Kidney capillary endothelial cell (primary cell): ENCODE results near the gene SLC16A7.

Source experiments
- DNase-seq: peaks from one replicate; pipeline ENCODE4 v3.0.0-alpha.2; 2018; ENCODE audit warnings: low spot score

The SLC16A7 gene

DNA sequence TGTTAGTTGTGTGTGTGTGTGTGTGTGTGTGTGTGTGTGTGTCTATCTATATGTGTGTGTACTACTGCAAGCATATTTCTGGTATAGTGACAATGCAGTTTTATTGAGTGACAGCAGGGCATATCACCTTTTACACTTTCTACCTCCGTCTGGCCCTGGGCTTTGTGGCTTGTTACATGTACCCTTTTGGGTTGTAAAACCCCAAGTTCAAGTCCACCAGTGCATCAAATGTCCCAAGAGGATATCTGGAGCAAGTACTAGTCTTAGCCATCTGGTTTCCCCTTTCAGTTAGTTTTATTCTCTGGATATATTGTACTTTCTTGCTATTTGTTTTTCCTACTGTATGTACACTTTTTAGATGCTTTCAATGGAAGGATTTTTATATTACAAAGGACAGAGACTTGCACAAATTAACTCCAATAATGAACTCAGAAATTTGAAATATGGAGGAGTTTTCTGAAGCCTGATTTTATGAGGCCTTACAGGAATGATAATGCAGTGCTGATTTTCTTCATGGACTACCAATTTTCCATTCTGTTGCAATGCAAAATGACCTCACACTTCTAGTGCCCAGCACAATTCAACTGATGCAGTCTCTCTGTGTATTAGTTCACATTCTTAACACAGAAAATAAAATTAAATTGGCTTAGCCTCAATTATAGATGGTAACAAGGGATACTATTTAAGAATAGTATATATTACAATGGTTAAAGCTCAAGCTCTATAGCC lies 29.1 kb downstream of the SLC16A7 start:
- DNase-seq: no peak

DNA sequence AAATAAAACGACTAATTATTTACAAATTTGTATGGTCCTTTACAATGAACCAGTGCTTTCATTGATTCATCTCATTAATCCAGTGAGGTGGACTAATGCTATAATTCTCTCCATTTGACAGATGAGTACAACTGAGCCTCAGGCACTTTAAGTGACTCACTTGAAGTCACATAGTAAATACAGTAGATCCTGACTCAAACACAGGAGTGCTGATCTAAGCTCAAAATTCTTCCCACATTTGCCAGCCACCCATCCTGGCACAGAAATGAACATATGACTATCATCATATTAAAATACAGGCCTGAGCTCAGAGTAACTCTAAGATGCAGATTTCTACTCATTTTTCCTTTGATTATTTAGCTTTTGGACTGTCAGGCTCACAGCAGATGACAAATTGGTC lies 30.6 kb downstream of the SLC16A7 start:
- DNase-seq: no peak

DNA sequence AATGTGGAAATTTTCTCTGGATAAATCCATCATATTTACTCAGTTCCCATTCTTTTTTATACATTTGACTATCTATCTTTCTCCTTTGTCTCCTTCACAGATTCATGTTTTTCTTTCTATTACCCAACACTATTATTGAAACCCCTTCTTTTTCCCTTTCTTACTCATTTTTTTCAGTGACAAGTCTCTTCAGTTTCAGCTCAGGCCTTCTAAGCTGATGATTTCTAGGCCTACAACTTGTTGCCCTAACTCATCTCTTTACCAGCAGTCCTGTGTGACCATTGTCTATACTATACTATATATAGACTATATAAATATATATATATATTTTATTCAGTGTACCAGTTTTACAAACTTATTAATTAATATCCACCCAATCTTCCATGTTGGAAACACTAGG lies 31.8 kb downstream of the SLC16A7 start:
- DNase-seq: no peak

GRCh38 chr12:59629890-59630289 lies 34.1 kb downstream of the SLC16A7 start:
- no peak for DNase-seq

- no peak for DNase-seq
These were observed 36.6 kb downstream of the SLC16A7 start for GRCh38 chr12:59632408-59632807.

DNA sequence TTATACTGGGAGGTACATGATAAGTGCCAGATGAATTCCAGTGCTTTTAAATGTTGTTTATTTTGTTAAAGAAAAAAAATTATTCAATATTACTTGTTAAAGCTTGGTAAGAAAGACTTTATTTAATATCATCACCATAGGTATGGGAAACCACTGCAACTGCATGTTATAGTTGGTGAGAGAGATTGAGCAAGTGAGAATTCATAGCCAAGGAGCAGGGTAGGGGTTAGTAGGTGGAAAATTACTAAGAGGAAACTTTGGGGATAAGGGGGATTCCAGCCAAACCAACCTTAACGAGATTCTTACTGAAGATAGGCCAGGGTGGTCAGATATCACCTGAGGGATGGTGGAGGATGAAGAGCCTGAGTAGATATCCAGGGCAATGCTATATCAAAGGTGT lies 38.4 kb downstream of the SLC16A7 start:
- DNase-seq: no peak

DNA sequence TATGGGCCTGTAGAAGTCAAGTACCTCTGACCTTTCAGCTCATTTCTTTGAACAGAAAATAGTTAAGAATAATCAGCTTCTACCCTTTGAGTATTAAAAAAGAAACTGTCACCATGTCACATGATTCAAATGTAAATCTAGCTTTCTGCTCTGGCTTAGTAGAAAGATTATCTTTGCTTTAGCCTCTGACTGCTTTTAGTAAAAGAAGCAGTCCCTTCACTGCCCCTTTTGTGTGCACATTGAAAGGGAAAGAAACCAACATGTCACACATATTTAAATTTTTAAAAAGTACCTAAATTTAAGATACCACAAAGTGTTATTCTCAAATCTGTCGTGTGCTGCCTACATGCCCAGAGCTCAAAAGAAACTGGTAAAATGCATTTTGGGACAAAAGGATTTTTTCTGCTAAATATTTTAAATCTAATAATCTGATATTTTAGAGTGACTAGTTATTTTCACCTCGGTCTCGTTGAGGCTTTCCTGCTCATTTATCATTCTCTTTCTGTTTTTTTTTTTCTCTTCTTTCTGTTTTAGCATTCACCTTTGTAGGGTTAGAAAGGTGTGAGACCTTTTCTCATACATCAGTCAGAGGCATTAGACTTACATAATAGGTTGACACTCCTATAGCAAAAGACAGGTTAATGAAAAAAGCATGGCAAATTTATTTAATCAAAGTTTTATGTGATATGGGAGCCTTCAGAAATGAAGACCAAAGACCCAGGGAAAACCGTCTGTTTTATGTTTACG lies 41.3 kb downstream of the SLC16A7 start:
- DNase-seq: no peak

DNA sequence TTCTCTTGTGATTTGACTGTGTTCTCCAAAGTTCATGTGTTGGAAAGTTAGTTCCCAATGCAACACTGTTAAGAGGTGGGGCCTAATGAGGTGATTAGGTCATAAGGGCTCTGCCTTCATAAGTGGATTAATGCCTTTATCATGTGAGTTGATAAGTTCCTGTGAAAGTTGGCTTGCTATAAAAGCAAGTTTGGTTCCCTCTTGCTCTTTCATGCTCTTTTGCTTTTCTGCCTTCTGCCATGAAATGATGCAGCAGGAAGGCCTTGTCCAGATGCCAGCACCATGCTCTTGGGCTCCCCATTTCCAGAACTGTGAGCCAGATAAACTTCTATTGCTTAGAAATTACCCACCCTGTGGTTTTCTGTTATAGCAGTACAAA lies 41.9 kb downstream of the SLC16A7 start:
- DNase-seq: no peak

GRCh38 chr12:59643550-59643949 lies 47.7 kb downstream of the SLC16A7 start:
- DNase-seq: no peak

DNA sequence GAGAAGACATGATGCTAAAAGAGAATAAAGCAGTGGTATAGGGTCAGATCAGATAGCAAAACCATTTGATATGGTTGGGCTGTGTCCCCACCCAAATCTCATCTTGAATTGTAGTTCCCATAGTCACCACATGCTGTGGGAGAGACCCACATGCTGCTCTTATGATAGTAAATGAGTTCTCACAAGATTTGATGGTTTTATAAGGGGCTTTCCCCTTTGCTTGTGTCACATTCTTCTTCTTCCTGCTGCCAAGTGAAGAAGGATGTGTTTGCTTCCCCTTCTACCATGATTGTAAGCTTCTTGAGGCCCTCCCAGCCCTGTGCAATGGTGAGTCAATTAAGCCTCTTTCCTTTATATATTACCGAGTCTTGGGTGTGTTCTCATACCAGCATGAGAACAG lies 49.4 kb downstream of the SLC16A7 start:
- DNase-seq: no peak

DNA sequence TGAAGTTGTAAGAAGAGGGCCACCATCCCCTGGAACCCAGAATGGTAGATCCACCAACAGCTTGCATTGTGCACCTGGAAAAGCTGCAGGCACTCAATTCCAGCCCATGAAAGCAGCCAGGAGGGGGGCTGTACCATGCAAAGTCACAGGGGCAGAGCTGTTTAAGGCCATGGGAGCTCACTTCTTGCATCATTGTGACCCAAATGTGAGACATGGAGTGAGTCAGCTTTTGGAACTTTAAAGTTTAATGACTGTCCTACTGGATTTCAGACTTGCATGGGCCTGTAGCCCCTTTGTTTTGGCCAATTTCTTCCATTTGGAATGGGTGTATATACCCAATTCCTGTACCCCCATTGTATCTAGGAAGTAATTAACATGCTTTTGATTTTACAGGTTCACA lies 50.8 kb downstream of the SLC16A7 start:
- no peak for DNase-seq

GRCh38 chr12:59649203-59649602 lies 53.4 kb downstream of the SLC16A7 start:
- DNase-seq: no peak

DNA sequence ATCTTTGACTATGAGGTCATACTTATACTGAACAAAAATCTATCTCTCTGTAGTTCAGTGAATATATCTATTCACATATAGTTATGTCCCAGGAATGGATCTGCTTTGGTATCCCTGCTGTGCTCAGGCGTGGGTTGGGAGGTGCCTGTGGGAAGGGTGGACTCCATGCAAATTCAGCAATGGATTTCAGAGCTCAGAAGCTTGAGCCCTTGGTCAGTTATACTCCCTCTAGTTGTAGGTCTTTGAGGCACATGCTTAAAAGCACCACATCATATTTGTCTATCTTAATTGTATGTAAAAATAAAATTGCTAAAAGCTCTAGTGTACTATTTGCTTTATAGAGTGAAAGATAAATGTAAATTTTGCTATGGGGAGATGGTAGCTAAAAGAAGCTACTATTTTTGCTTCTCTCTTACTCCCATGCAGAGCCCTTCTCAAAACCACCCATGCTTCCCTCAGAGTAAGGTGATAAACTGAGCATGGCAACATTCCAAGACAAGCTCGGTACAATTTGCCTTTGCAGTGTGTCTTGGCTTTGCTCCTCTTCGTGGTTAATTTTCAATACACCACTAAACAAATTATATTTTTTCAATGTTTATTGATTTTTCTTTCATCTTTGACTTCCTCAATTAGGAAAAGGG lies 54.9 kb downstream of the SLC16A7 start:
- no peak for DNase-seq

DNA sequence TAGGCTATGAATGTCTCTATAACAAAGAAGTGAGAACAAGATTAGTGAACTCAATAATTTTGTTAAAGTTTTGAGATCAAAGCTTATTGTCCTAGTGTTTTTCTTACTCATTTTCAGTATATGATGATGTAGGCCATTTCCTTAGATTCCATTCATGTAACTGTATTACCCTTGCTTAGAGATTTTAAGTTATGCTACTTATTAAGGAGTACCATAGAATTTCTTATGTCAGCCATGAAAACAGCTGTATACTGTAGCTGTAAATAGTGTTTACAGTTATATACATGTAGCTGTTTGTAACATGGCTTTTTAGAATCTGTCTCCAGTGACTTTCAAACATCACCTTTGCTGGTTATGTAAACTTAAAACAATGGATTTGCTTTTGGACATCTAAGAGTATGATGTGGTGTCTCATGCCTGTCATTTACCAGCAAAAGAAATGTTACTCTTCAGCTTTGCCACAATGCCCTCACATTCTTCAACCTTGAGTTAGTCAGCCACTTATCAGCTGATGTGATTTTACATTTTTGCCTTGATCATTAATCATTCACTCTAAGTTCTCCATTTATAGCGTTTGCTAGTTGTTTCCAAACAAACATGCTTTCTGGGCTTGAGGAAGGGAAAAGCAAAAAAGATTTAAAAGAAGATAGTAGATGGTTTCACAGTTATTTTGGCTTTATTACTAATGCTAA lies 55.5 kb downstream of the SLC16A7 start:
- no peak for DNase-seq

DNA sequence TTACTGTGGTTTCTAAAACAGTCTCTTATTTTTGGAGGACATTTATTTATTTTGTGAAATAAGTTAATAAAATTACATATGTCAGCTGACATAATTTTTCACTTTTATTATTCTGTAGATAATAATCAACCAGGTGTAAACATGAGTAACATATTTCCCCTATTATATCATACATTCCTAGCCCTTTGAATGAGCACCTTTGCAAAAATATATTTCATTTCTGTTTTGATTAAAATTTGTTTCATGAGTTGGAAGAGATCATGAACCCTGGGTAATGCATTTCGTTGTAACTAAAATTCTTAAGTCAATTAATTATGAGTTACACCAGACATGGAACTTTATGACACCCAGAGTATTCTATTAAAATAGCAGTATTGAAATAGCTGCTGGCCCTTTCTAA lies 56.3 kb downstream of the SLC16A7 start:
- DNase-seq: no peak

DNA sequence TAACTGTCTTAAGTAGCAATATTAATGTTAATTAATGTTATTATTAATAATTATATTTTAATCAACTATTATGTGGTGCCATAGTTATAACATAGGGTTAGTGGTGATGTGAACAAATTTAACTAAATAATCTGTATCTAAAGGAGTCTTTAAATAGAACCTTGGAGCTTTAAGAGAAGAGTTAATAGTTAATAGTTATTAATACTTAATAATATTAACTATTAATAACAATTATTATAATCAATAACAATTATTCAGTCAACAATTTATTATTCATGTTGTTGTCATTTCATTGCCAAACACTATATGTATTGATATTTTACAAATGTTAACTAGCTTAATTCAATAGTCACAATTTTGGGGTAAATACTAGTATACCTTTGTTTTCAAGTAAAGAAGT lies 58.2 kb downstream of the SLC16A7 start:
- DNase-seq: no peak

DNA sequence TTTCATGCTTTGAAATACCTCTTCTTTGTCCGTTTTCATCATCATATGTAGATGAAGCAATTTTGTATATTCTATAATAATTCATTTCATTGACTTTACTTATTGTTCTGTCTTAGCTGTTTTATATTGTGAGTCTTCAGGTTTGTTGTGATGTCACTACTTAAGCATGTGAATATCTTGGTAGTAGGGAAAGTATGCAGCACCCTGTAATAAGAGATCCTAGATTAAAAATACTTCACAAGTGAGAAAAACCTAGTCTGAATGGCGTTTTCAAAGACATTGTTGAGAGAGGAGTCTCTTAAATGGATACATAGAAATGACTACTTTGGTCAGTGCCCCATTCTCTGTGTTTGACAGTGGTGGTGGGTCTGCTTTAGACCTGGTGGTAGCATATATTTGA lies 61.4 kb downstream of the SLC16A7 start:
- no peak for DNase-seq

- no peak for DNase-seq
These were observed 61.9 kb downstream of the SLC16A7 start for GRCh38 chr12:59657711-59658110.

- DNase-seq: no peak
These were observed 64.3 kb downstream of the SLC16A7 start for GRCh38 chr12:59660148-59660547.

GRCh38 chr12:59660921-59661597 lies 65.2 kb downstream of the SLC16A7 start:
- DNase-seq: no peak

DNA sequence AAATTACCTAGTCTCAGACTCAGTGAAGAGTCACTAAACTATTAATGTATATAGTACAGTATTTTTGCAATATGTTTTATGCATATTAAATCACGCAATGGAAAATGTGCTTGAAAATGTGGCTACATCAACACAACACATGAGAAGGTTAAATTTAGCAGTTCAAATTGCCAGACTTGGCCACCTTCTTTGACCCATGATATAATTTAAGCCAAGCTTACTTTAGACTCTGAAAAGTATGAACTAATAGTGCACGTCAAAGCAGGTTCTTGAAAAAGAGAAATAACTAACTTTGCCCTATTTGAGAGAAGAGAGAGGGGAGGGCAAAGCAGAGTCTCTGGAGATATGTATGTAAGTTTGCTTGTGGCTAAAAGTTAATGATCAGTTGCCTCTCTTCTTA lies 68.7 kb downstream of the SLC16A7 start:
- DNase-seq: no peak

GRCh38 chr12:59665701-59666100 lies 69.9 kb downstream of the SLC16A7 start:
- DNase-seq: no peak
